CD4-positive, alpha-beta memory T cell (primary cell): ENCODE results near the gene CDK15. TPM values are rescaled to one million over a fixed set of nuclear protein-coding genes. Genes with fewer than 3 reads are reported as not detected.

Source experiments
- CTCF ChIA-PET: fragments of 350-600 bp; sonication (Branson Sonifier 250); formaldehyde crosslinking; loops from one replicate; lab custom pipeline; 2021; ENCODE audit warnings: inconsistent platforms; ENCODE audit not compliant: partially characterized antibody; lab: Charles Lee
- POLR2A ChIA-PET: fragments of 350-600 bp; sonication (Branson Sonifier 250); formaldehyde crosslinking; loops from one replicate; lab custom pipeline; 2021; ENCODE audit not compliant: partially characterized antibody; lab: Charles Lee
- DNase-seq, 5 donors: peaks; one replicate each; pipeline versions ENCODE4 v3.0.0 to v3.0.0-alpha.2; 2020 to 2022; ENCODE audit warnings: mixed read lengths in 1 of 5
- H3K27ac ChIP-seq: one replicate; pipeline ENCODE4 v1.7.0; 2013; ENCODE audit warnings: low read depth, low read length
- H3K27me3 ChIP-seq: 2 replicates; pipeline ENCODE4 v1.7.0; 2013; ENCODE audit warnings: mild to moderate bottlenecking, low read length, moderate library complexity; ENCODE audit not compliant: insufficient read depth
- H3K36me3 ChIP-seq: 2 replicates; pipeline ENCODE4 v1.7.0; 2013; ENCODE audit warnings: mild to moderate bottlenecking, low read length, moderate library complexity; ENCODE audit not compliant: insufficient read depth
- H3K4me1 ChIP-seq: 2 replicates; pipeline ENCODE4 v1.7.0; 2013; ENCODE audit warnings: mild to moderate bottlenecking, low read length, moderate library complexity; ENCODE audit not compliant: insufficient read depth
- H3K4me3 ChIP-seq, 2 donors: one replicate each; pipeline ENCODE4 v1.7.0; 2013; ENCODE audit warnings: low read length in 2 of 2, mild to moderate bottlenecking in 1 of 2
- H3K9me3 ChIP-seq, 2 donors: one replicate each; pipeline ENCODE4 v1.7.0; 2013; ENCODE audit warnings: low read length in 2 of 2, control low read depth in 1 of 2; ENCODE audit not compliant: control insufficient read depth in 1 of 2
- H3K27ac Mint-ChIP-seq, 7 donors: one replicate each; pipeline ENCODE4 v1.8.0; 2020 to 2021; ENCODE audit warnings: mixed read lengths in 7 of 7, mild to moderate bottlenecking in 6 of 7, inconsistent platforms in 3 of 7, moderate library complexity in 3 of 7
- H3K27me3 Mint-ChIP-seq, 2 donors: one replicate each; pipeline ENCODE4 v1.8.0; 2020 to 2021; ENCODE audit warnings: mixed read lengths in 2 of 2
- H3K36me3 Mint-ChIP-seq, 2 donors: one replicate each; pipeline ENCODE4 v1.8.0; 2020 to 2021; ENCODE audit warnings: mixed read lengths in 2 of 2, inconsistent platforms in 1 of 2, mild to moderate bottlenecking in 1 of 2
- H3K4me1 Mint-ChIP-seq, 4 donors: one replicate each; pipeline ENCODE4 v1.8.0; 2020 to 2021; ENCODE audit warnings: mixed read lengths in 4 of 4, mild to moderate bottlenecking in 1 of 4
- H3K4me3 Mint-ChIP-seq, 8 donors: one replicate each; pipeline ENCODE4 v1.8.0; 2020 to 2021; ENCODE audit warnings: mixed read lengths in 8 of 8, mild to moderate bottlenecking in 7 of 8, moderate library complexity in 6 of 8, inconsistent platforms in 3 of 8
- H3K9me3 Mint-ChIP-seq, 8 donors: one replicate each; pipeline ENCODE4 v1.8.0; 2020 to 2021; ENCODE audit warnings: mixed read lengths in 8 of 8, mild to moderate bottlenecking in 5 of 8, inconsistent platforms in 3 of 8, moderate library complexity in 1 of 8
- intact Hi-C: fragments of 100-400 bp; cut with micrococcal nuclease; formaldehyde crosslinking; loops from one replicate; pipeline ENCODE4 v1.15.1; 2023
- polyA plus RNA-seq, 2 donors: library from polyadenylated mRNA; unstranded; fragments of 300-500 nt; fragmentation: Illumina TruSeq; gene quantifications; one replicate each; pipeline ENCODE4 v1.2.3, GENCODE V29; 2021
- total RNA-seq, 2 experiments: library from RNA; stranded (reverse); gene quantifications; one replicate each; pipeline ENCODE4 v1.2.3, GENCODE V29; 2021

CDK15 gene
- total and polyA plus RNA-seq, 4 experiments from 2014 or later = not detected

- intact Hi-C loops = no loop called here
- no peaks in the 10 kb centered on the region for H3K36me3 ChIP-seq
- H3K36me3 Mint-ChIP-seq = no peaks in the 10 kb centered on the region
- H3K27ac Mint-ChIP-seq = no peak overlapping the region
- peaks cover 9 to 12% of the 10 kb centered on the region in 2 donors for H3K27me3 Mint-ChIP-seq
- H3K9me3 Mint-ChIP-seq = peaks cover 0 to 9% (median 5%) of the 10 kb centered on the region in 8 donors
- H3K27me3 ChIP-seq = no peaks in the 10 kb centered on the region
- no peaks in the 10 kb centered on the region for H3K9me3 ChIP-seq
- no peaks in the 10 kb centered on the region for H3K4me1 Mint-ChIP-seq
- POLR2A ChIA-PET = no interaction called here
- H3K4me3 ChIP-seq = no peak overlapping the region
- no peak for DNase-seq
- H3K4me3 Mint-ChIP-seq = no peak overlapping the region
- CTCF ChIA-PET = interaction anchor here (0.6 kb wide), 1 partner anchor 77 kb away, joined by 3 read pairs; no protein-coding TSS in a partner anchor
- no peaks in the 10 kb centered on the region for H3K4me1 ChIP-seq
- H3K27ac ChIP-seq = no peak overlapping the region
These were observed 126.2 kb downstream of the CDK15 start for GRCh38 chr2:201932511-201932910.

DNA sequence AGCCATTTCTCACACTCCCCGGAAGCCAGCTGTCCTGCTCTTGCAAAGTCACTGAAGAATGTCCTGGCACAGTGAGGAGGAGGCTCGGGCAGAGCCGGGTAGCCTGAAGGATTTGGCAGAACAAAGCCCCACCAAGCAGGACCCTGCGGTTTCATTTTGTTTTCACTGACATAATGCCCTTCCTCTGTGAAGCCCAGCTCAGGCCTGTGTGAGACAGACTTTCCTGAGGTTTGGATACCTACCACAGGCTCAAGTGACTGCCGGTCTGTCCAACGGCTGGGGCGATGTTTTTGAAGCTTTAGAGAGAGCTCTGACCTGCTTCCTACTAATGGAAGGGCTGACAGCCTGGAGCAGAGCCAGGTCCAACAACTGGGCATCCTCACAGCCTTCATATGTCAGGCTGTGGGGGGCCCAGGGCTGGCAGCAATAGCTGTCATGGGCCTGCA is 127.5 kb downstream of the CDK15 start:
- CTCF ChIA-PET = no interaction called here
- Histone ChIP-seq H3K27me3 (no peaks in the 10 kb centered on the region), H3K4me3 (no peak overlapping the region), H3K4me1 (no peaks in the 10 kb centered on the region), H3K9me3 (no peaks in the 10 kb centered on the region), H3K27ac (no peak overlapping the region), H3K36me3 (no peaks in the 10 kb centered on the region)
- POLR2A ChIA-PET = no interaction called here
- H3K36me3 Mint-ChIP-seq = no peaks in the 10 kb centered on the region
- H3K4me1 Mint-ChIP-seq = no peaks in the 10 kb centered on the region
- H3K4me3 Mint-ChIP-seq = no peak overlapping the region
- H3K9me3 Mint-ChIP-seq = peaks cover 0 to 9% (median 5%) of the 10 kb centered on the region in 8 donors
- DNase-seq = no peak
- no peak overlapping the region for H3K27ac Mint-ChIP-seq
- H3K27me3 Mint-ChIP-seq = peaks cover 14% of the 10 kb centered on the region in 2 donors
- intact Hi-C loops = no loop called here

- ChIA-PET POLR2A (no interaction called here), CTCF (no interaction called here)
- Mint-ChIP-seq H3K4me3 (no peak overlapping the region), H3K27me3 (peaks cover 9 to 14% of the 10 kb centered on the region in 2 donors), H3K4me1 (peaks cover 0 to 2% (median 0%) of the 10 kb centered on the region in 4 donors), H3K9me3 (peaks cover 0 to 9% (median 5%) of the 10 kb centered on the region in 8 donors), H3K36me3 (no peaks in the 10 kb centered on the region), H3K27ac (no peak overlapping the region)
- Histone ChIP-seq H3K4me3 (no peak overlapping the region), H3K27ac (no peak overlapping the region), H3K9me3 (no peaks in the 10 kb centered on the region), H3K36me3 (no peaks in the 10 kb centered on the region), H3K27me3 (no peaks in the 10 kb centered on the region), H3K4me1 (no peaks in the 10 kb centered on the region)
- intact Hi-C loops = no loop called here
- DNase-seq = no peak
These were observed 130.5 kb downstream of the CDK15 start for GRCh38 chr2:201936817-201937216.

DNA sequence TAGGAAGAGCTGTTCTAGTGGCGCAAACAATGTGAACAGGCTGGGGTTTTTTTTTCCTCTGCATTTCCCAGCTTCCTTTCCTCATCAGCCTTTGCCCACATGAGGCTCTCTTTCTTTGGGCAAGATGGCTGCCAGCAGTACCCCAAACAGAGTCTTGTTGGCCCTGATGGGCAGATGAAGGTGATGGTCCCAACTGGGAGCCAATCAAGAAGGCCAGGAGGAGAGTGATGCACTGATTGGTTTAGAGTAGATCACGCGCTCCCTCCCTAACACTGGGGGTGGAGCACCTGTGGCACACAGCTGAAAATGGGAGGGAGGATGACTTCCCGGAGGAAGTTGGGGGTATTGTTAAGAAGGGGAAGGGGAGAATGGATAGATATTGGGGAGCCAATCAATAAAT is 131.0 kb downstream of the CDK15 start:
- Histone ChIP-seq H3K4me1 (no peaks in the 10 kb centered on the region), H3K27ac (no peak overlapping the region), H3K27me3 (no peaks in the 10 kb centered on the region), H3K4me3 (no peak overlapping the region), H3K36me3 (no peaks in the 10 kb centered on the region), H3K9me3 (no peaks in the 10 kb centered on the region)
- POLR2A ChIA-PET = no interaction called here
- H3K9me3 Mint-ChIP-seq = peaks cover 0 to 9% (median 5%) of the 10 kb centered on the region in 8 donors
- DNase-seq = no peak
- peaks cover 0 to 3% (median under 1%) of the 10 kb centered on the region in 4 donors for H3K4me1 Mint-ChIP-seq
- H3K27me3 Mint-ChIP-seq = peaks cover 9 to 17% of the 10 kb centered on the region in 2 donors
- no peaks in the 10 kb centered on the region for H3K36me3 Mint-ChIP-seq
- H3K27ac Mint-ChIP-seq = no peak overlapping the region
- H3K4me3 Mint-ChIP-seq = no peak overlapping the region
- intact Hi-C loops = no loop called here
- CTCF ChIA-PET = no interaction called here

DNA sequence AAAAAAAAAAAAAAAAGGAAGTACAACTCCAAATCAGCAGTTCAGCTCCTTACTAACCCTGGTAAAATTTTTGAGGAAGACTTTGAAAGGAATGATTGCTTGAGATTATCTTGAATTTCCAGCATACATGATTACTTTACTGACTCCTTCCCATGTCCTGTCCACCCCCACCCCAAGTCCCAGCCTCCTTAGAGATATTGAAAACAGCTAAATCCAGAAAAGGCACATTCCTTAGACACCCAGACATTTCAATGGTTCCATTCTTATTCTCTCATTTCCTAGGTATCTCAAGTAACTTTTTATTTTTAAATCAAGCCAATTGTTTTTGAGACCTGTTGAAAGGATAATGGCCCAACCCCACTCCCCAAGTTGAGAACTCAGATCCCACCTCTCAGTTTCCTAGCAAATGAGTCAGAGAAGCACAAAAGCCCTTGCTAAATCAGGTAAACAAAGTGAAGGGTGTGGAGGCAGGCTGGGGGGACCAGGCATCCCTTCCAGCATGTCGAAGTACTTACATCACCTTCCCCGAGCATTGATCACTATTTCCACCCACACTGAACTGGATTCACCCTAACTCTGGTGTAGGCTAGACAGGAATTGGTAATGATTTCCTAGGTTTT is 131.9 kb downstream of the CDK15 start:
- no peak overlapping the region for H3K4me3 Mint-ChIP-seq
- H3K36me3 Mint-ChIP-seq = no peaks in the 10 kb centered on the region
- H3K27ac Mint-ChIP-seq = no peak overlapping the region
- CTCF ChIA-PET = no interaction called here
- no peak for DNase-seq
- H3K4me1 Mint-ChIP-seq = peaks cover 0 to 3% (median under 1%) of the 10 kb centered on the region in 4 donors
- no peak overlapping the region for H3K4me3 ChIP-seq
- intact Hi-C loops = no loop called here
- H3K27me3 ChIP-seq = no peaks in the 10 kb centered on the region
- no peaks in the 10 kb centered on the region for H3K36me3 ChIP-seq
- H3K27me3 Mint-ChIP-seq = peaks cover 9 to 21% of the 10 kb centered on the region in 2 donors
- POLR2A ChIA-PET = no interaction called here
- no peak overlapping the region for H3K27ac ChIP-seq
- H3K9me3 Mint-ChIP-seq = peaks cover 0 to 9% (median 5%) of the 10 kb centered on the region in 8 donors
- H3K4me1 ChIP-seq = no peaks in the 10 kb centered on the region
- H3K9me3 ChIP-seq = no peaks in the 10 kb centered on the region

- H3K4me1 Mint-ChIP-seq = peaks cover 0 to 3% (median under 1%) of the 10 kb centered on the region in 4 donors
- POLR2A ChIA-PET = no interaction called here
These were observed 132.4 kb downstream of the CDK15 start for GRCh38 chr2:201938781-201939180.

GRCh38 chr2:201939453-201939941 is 133.2 kb downstream of the CDK15 start:
- Mint-ChIP-seq H3K27ac (no peak overlapping the region), H3K9me3 (peaks cover 0 to 7% (median 4%) of the 10 kb centered on the region in 8 donors), H3K4me1 (peaks cover 0 to 3% (median under 1%) of the 10 kb centered on the region in 4 donors), H3K27me3 (peaks cover 9 to 19% of the 10 kb centered on the region in 2 donors), H3K36me3 (no peaks in the 10 kb centered on the region), H3K4me3 (no peak overlapping the region)
- H3K36me3 ChIP-seq = no peaks in the 10 kb centered on the region
- no peaks in the 10 kb centered on the region for H3K4me1 ChIP-seq
- intact Hi-C loops = no loop called here
- POLR2A ChIA-PET = no interaction called here
- no peaks in the 10 kb centered on the region for H3K9me3 ChIP-seq
- no peak overlapping the region for H3K4me3 ChIP-seq
- no peak overlapping the region for H3K27ac ChIP-seq
- CTCF ChIA-PET = no interaction called here
- no peaks in the 10 kb centered on the region for H3K27me3 ChIP-seq
- DNase-seq = no peak

More at GRCh38 chr2:201938781-201939180, 132.4 kb downstream of the CDK15 start:
- Histone ChIP-seq H3K9me3 (no peaks in the 10 kb centered on the region), H3K36me3 (no peaks in the 10 kb centered on the region), H3K4me1 (no peaks in the 10 kb centered on the region), H3K27ac (no peak overlapping the region), H3K4me3 (no peak overlapping the region), H3K27me3 (no peaks in the 10 kb centered on the region)
- CTCF ChIA-PET = no interaction called here
- H3K4me3 Mint-ChIP-seq = no peak overlapping the region
- no peak overlapping the region for H3K27ac Mint-ChIP-seq
- no peaks in the 10 kb centered on the region for H3K36me3 Mint-ChIP-seq
- peaks cover 9 to 19% of the 10 kb centered on the region in 2 donors for H3K27me3 Mint-ChIP-seq
- H3K9me3 Mint-ChIP-seq = peaks cover 0 to 9% (median 5%) of the 10 kb centered on the region in 8 donors
- intact Hi-C loops = no loop called here
- DNase-seq = no peak
